Hepatic stellate cell (primary cell): ENCODE results near the gene UTP25.

Experiments used
- DNase-seq: peaks from one replicate; pipeline ENCODE4 v3.0.0; 2011; ENCODE audit warnings: low spot score

The UTP25 gene

DNA sequence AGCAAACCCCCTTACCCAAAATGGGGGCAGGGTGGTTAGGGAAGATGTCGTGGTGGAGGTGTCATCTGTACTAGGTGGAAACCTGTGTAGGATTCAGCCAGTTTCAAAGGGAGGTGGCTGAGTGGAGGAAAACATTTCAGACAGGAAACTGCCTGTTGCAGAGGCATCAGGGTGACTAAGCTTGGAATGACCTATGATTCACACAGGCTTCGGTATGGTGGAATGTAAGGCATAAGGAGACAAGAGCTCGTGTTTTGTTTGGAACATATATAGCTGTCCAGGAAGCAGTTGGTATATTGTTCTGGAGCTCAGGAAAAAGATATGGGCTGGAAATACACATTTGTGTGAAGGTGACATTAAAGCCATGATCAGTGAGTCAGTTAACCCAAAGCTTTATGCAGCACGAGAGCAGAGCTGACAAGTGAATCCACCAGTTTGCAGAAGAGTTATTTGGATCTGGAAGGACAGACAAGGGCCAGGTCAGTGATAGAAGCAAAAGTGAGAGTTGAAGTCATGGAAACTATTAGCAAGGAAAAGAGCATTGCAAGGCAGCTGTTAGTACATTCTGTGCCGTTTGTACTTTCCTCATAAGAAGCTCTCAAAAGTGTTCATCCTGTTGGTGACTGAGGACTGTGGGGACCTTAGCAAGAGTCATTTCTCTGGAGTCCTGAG, 12.2 kb downstream of the UTP25 start:
- DNase-seq = peak; percentile 85

DNA sequence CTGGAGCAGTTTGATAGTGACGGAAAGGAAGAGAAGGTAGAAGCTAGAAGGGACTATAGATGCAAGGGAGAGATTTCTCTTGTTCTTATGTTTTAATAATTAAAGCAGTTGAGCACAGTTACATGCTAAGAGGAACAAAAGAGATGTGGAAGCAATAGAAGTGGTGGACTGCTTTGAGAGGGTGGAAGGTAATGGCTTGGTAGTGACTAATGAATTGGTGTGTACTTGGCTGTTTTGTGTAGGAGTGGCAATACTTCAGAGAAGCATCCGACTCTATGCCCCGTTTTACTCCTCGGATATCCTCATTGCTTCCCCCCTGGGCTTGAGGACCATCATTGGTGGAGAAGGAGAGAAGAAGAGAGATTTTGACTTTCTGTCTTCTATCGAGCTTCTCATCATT, 12.8 kb downstream of the UTP25 start:
- no peak for DNase-seq

DNA sequence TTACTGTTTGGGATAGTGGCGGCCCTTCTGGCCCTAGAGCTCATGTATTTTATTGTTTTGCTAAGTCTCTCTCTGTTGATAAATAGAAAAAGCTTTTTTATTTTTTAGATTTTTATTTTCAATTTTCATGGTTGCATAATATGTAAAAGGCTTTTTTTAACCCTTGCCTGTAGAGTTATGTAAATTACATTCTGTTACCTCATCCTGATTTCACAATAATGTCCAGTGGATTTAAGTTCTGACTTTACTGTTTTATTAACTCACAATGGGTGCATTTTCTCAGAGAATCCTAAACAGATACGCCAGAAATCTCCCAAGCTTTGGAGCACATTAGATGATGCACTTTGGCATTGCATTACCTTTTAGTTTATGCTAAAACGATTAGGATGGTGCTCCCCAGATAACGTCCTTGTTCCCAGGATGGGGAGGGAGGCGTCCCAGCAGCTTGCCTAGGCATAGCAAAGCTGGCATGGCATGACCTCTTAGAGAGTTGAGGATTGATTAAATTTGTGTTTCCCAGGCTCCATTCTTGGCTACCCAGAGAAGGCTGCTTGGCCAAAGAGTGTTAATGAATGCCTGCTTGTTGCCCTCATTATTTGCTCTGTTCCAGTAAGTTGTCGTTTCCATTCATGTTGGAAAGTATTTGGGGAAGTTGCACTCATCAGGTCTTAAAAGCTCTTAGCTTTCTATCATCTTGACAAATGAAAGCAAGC, 17.1 kb downstream of the UTP25 start:
- no peak for DNase-seq

DNA sequence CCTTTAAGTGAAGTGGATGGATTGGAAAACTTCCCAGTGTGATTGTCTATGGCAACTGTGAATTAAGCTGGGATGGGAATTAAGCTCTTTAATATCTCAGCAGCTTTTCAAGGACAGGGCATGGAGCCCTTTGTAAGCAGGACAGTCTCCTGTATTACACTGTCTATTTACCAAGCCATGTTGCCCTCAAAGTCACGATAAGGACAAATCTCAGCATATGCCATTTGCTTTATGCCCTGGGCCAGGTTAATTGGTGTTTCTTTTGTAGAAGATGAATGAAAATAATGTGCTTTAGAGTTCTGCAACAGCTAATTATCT, 17.6 kb downstream of the UTP25 start:
- no peak for DNase-seq

DNA sequence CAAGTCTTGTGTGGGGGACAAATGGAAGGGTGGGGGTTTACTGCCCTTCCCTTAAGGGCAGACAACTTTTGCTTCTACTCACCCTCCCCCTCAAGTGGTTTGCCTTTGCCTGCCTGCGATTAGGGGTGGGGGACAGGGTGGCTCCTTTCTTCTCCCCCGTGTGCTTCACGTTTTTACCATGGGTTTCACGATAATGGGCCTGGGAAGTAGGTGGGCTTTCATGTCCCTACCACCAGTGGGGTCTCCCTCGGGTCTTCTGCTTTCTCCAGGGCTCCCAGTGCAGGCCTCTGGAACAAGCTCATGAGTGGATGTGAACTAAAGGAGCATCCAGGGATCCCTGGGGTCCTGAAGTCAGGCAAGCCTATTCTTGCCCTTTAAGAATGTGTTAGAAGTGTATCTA, 21.6 kb downstream of the UTP25 start:
- no peak for DNase-seq

DNA sequence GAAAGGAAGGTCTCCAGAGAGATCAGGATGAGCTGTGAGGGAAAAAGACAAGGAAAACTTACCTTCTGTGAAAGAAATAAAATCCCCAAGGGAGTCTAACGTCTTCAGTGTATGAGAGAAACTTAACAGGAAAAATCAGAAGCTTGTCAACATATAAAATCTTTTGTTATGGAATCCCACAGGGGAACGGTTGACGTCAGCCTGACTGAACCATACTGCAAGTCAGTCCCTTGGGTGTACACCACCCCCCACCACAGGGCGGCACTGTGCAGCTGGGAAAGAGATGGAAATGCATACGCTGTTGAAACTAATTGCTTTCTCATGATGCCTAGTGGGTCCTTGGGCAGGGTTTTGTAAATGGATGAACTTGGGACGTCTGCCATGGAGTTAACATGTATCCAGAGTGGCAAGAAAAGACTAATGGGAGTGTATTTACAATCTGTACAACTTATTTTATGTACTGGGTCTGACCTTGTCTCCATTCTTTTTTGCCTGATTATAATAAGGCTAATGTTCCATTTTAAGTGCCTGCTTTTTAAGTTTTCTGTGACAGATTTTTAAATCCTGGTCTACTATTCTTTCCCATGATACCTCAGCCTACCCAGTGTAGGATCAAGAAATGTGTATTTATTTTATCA, 22.7 kb downstream of the UTP25 start:
- peak; percentile 47 for DNase-seq

DNA sequence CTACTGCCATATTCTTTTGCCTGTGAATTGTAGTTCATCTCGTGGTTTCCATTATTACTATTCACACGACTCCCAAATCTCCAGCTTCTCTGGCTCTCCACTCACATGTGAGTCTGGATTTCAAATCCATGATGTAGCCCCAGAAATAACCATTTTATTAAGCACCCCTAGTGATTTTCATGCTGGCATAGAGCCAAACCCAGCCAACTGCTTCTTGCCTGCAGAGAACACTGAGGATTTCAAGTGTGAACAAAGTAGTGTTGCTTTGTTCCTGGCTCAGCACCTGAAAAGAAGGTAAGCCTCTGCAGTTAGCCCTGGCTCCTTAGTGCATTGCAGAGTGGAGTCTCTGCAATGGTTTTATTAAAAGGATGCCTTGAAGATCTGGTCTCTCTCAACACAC, 25.9 kb downstream of the UTP25 start:
- no peak for DNase-seq

DNA sequence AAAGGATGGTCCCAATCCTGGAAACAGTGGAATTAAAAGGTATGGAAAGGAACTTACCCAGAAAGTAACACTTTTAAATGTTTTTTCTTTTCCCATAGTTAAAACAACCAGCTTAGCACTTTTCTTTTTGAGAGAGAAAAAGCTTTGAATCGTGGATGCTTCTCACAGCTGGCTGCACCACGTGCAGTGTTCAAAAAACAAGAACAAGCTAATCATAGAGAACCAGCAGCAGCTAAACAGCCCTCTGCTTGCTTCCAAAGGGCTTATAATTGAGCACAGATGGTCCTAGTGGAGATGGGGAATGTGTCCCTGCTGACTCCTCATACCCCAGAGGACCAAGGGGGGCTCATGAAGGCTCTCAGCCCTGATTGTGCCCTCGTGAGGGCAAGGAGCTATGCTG, 26.4 kb downstream of the UTP25 start:
- no peak for DNase-seq

DNA sequence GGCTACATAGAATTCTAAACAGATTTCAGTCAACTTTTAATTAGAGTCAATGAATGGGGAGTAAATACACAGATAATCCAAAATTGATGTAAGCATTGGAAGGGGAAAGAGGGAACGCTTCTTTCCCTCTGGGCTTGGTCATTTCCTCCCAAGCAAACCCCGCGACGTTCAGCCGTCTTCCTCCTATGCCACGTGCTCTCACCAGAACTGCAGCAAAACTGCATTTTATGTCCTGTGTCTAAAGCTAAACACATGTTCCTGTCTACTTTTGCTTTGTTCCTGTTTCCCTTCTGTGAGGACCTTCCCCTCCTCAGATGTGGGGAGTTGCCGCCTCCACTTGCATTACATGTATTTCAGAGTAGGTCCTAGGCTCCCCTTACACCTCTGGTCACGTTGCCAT, 27.2 kb downstream of the UTP25 start:
- no peak for DNase-seq

DNA sequence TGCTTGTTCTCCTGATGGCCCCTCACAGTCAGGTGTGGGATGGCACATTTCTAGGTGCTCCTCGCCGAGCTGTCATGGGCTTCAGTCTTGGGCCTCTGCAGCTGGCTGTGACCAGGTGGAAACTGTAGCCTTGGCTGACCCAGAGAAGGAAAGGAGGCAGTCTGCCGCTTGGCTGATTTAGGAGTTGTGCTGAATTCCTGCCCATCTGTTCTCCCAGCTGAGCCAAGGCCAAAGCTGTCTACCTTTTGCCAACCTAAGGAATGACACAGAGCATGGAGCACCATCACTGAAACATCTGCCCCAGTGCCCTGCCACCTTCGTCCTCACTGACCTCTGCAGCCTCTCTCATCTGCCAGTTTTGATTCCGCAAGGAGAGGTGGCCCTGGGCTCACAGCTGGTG, 27.9 kb downstream of the UTP25 start:
- DNase-seq = no peak

DNA sequence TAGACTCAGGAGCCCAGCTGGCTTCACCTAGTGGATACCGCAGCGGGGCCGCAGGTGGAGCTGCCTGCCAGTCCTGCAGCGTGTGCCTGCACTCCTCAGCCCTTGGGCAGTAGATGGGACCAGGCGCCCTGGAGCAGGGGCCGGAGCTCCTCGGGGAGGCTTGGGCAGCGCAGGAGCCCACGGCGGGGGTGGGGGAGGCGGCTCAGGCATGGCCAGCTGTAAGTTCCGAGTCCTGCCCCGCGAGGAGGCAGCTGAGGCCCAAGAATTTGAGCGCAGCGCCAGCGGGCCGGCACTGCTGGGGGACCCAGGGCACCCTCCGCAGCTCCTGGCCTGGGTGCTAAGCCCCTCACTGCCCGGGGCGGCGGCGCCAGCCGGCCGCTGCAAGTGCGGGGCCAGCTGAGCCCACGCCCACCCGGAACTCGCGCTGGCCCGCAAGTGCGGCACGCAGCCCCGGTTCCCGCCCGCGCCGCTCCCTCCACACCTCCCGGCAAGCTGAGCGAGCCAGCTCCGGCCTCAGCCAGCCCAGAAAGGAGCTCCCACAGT, 30.9 kb downstream of the UTP25 start:
- DNase-seq = no peak

DNA sequence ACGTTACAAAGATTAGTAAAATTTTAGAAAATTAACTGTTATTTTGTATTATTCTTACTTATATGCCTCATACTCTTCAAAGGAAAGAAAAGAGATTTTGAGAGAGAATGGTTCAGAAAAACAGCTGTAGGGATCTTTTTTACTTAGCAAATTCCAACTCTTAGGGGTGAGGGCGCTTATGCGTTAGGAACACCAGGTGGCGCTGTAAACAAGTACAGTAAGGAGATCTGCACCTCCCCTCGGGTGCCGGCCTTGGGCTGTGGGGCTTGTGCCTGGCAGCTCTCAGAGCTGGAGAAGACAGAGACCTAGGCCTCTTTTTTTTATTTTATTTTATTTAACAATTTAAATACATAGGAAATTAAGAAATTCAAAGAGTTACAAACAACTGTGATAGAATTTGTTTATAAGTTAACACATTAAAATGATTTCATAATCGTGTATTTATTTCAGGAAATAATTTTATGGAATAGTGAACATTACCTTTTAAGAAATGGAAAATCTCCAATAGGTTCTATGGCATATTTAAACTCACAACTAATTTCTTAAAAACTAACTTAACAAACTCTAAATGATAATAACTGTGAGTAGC, 32.6 kb downstream of the UTP25 start:
- peak; percentile 73 for DNase-seq

DNA sequence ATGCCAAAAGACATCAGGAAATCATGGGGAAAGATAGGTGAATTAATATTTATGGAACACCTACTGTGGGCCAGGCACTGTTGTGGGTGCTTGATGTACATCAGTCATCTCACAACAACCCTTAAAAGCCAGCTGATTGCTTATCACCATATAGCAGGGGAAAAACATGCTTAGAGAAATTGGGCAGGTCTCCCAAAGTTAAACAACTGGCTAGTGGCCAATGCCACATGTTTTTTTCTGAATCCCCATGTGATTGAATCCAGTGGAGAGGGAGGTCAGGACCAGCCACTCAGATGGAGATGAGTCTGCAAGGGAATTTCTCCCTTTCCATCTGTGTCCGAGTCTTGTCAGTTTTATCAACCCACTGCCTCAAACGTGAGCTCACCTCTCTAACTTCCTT, 33.5 kb downstream of the UTP25 start:
- DNase-seq = no peak

DNA sequence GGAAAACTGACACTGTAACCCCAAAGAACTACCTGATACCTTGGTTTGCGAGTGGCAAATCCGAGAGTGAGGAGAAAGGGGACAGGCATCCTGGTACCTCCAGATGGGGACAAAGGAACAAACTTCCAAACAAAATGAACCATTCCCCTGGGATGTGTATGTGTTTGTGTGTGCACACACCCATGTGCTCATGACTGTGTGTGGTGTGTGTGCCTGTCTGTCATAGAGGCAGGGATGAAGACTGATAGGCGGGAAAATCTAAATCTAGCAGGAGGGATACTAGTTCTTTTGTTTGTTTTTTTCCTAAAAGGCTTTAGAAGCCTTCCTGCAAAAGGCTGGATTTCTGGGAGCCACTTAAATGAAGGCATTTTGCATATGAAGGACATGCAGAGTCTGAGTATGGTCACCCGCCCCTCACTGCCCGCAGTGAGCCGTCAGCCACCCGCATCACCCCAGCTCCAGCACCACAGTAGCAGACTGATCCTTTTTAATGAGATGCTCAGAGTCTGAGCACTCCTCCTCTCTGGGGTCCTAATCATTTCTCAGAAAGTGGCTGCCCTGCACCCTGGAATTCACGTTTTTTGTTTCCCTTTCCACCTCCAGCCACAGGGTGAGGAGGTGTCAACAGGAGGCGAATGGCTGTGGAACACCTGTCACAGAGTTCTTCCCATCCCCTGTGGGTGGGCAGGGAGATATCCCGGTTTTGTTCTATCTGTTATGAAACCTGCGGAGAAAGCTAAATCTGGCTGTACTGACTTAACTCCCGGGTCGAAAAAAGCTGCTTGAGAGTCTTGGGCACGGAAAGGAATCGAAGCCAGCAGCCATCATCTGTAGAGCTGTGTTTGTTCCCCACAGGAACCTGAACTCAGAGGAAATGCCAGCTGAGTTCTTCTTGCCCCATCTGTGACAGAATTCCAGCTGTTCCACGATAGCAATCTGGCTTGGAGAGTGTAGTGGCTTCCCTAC, 34.9 kb downstream of the UTP25 start:
- no peak for DNase-seq

DNA sequence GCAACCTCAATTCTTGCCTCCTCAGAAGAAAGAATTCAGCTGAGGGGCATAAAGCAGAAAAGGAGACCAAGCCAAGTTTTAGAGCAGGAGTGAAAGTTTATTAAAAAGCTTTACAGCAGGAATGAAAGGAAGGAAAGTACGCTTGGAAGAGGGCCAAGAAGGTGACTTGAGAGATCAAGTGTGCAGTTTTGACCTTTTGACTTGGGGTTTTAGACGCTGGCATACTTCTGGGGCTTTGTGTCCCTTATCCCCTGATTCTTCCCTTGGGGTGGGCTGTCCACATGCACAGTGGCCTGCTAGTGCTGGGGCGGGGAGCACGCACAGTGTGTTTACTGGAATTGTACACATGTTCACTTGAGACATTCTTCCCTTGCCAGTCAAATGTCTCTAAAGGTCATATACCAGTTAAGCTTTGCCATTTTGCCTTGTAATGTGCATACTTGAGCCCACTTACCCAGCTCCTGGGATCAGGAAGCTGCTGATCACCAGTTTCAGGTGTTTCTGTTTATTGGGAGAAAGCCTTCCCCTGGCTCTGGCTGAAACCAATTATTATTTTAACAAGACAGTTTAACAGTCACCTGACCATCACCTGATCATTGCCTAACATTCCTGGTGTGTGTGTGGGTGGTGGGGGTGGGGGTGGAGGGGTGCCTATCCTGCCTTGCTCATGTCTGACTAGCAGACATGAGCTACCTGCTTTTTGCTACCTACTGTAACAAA, 36.2 kb downstream of the UTP25 start:
- DNase-seq = no peak

DNA sequence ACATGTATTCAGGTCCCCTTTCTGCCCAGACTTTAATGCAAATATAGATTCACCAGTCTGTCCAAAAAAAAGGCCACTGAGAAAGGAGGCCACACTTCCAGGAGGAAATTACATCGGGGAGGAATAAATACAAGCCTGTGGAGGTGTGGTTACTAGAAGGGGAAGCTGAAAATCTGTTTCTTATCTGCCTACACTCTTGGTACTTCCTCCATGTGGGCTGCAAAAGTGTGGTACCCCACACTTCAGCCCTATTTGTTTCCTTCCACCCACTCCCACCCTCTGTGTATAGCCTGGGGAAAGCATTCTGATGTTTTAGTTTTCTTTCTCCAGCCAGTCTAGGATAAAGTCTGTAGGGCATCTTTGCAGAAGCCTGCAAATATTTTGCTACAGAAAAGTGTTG, 38.4 kb downstream of the UTP25 start:
- no peak for DNase-seq

DNA sequence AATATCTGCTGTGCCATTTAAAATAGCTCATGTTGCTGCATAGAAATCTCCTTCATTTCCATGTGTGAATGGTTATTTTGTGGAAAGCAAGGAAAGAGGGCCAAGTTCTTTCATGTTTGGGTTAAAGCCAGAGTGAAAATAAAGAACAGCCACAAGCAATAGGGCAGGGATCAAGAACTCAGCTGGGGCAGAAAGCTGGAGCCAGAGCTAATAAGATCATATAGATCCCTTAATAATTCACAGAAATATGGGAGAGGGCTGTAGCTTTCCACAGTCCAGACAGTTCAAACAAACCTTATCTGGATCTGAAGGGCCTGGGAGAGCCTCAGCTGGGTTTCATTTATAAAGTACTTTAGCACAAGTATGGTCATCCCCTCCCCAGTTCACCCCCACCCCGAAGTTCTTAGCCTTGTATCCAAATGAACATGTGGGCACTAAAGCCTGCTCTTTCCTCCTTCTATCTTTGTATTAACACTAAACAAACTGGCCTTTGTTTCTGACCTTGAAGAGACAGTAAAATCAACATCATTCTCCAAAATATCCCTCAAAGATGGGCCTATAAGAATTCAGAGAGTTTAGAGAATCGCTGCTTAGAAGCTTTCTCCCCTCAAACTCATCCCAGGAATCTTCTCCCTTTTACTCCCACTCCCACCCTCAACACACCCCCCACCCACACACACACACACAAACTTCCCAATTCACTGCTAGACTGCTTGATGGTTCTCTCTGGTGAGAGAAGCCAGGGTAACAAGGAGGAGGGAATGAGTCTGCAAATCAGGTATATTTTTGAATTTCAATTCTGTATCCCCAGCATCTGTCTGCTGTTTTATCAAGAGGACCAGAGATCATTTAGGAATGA, 41.7 kb downstream of the UTP25 start:
- no peak for DNase-seq

DNA sequence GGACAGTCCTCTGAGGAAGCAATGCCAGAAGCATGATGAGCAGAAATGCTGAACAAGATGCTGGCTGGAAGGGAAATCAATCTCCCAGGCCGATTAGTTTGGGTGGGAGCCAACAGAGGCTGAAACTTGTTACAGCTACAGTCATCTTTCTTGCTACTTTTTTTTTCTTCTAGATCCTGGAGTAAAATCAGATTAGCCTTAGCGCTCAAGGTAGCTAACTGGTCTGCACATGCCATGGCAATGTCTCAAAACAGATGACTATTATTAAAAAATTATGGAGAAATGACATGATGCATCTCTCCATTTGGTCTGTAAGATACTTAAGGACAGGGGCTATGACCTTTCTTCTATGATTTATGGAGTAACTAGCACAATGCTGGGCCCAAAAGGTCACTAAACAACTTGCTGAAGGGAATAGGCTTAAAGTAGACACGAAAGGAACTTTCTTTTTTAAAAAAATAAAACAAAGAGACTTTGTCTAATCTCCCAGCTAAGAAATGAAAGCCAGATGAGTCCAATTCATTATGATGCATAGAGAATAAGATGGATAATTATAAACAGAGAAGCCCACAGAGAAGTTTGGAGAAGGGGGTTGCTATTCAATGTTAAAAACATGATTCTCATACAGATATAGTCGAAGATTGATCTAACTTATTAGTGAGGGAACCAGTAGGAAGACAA, 42.5 kb downstream of the UTP25 start:
- DNase-seq = no peak

DNA sequence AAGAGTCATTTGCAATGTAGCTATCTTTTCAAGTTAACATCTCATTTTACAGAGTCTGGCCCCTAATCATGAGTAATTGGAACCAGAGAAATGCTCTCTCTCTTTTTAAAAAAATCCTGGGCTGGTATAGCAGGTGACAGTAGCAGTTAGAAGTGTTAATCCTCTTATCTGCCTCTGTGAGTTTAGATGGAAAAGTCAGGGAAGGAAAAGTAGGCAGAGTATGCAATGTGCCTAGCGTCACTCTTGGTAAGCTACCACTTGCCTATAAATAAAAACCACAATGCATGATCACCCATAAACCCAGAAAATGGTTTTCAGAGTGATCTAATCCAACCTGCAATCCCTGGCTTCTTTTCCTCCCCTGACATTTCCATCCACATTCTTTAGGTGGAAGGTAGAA, 43.2 kb downstream of the UTP25 start:
- no peak for DNase-seq

DNA sequence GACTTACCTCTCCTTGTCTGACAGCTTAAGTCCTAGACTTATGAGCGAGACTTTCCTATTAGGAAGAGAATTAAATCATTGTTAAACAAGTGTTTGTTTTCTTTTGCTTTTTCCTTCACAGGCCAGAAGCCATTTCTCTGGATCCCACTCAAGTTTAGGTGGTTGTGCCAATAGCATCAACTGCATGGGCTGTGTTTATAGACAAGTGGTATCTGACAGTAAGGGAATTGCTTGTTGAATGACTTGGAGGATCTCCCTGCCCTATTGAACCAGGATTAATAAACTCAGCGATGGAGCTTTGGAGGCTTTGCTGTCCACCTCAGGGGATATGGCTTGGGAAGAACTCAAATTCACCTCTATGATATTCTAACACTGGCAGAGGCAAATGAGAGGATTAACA, 43.7 kb downstream of the UTP25 start:
- DNase-seq = no peak
